Activated B cell treated with CpG ODN at 0.5 μM for 24 hours (primary cell): Measurements from ENCODE around the gene TECPR2. TPM values are rescaled to one million over a fixed set of nuclear protein-coding genes. Genes with fewer than 3 reads are reported as not detected.

Experiments
- ATAC-seq: fragments of 200-7000 bp; cut with Tn5 transposase; one replicate; pipeline ENCODE4 v1.10.0; 2021; ENCODE audit warnings: low read depth, mild to moderate bottlenecking, moderate library complexity
- CTCF ChIA-PET: fragments of 350-600 bp; sonication (Branson Sonifier 250); formaldehyde crosslinking; loops from one replicate; lab custom pipeline; 2021; ENCODE audit warnings: antibody characterized with exemption; lab: Charles Lee
- POLR2A ChIA-PET: fragments of 350-600 bp; sonication (Branson Sonifier 250); formaldehyde crosslinking; loops from one replicate; lab custom pipeline; 2021; ENCODE audit warnings: antibody characterized with exemption; lab: Charles Lee
- DNase-seq: peaks from one replicate; pipeline ENCODE4 v3.0.0; 2022
- H3K27ac Mint-ChIP-seq: one replicate; pipeline ENCODE4 v1.8.0; 2020; ENCODE audit warnings: mixed read lengths
- H3K27me3 Mint-ChIP-seq: one replicate; pipeline ENCODE4 v1.8.0; 2021; ENCODE audit warnings: mixed read lengths
- H3K36me3 Mint-ChIP-seq: one replicate; pipeline ENCODE4 v1.8.0; 2021; ENCODE audit warnings: low read depth, mixed read lengths
- H3K4me1 Mint-ChIP-seq: one replicate; pipeline ENCODE4 v1.8.0; 2021; ENCODE audit warnings: mixed read lengths
- H3K4me3 Mint-ChIP-seq: one replicate; pipeline ENCODE4 v1.8.0; 2020; ENCODE audit warnings: mild to moderate bottlenecking, mixed read lengths
- H3K9me3 Mint-ChIP-seq: one replicate; pipeline ENCODE4 v1.8.0; 2020; ENCODE audit warnings: mixed read lengths
- intact Hi-C: fragments of 100-400 bp; cut with micrococcal nuclease; formaldehyde crosslinking; loops from one replicate; pipeline ENCODE4 v1.15.1; 2024
- total RNA-seq: library from RNA; stranded (reverse); gene quantifications from 2 replicates; pipeline ENCODE4 v1.2.3, GENCODE V29; 2022
- TF ChIP-seq, protein P1 (sequence below): fragments of 200-600 bp; IDR thresholded peaks from one replicate; pipeline ENCODE4 v1.8.0; 2022; ENCODE audit warnings: antibody characterized with exemption, mild to moderate bottlenecking

The TECPR2 gene
- total RNA-seq, 1 donor from 2014 or later, result 9.9 TPM

DNA sequence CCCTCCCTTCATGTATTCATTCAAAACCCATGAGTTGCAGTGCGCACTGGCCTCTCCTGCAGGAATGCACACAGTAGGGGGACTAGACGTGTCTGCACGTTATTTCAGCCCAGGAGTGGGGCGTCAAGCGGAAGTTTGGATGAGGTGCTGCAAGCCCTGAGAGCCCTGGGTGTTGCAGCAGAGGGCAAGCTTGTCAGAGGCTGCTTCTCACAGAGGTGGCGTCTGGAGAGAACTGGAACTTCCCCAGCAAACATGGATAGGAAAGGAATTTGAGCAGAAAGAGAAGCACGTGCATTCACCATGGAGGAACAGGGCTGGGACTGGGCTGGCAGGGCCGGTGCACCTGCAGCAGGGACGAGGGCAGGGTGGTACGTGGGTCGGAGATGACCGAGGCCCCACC lies 64.9 kb downstream of the TECPR2 start:
- Mint-ChIP-seq H3K4me1 (no peaks in the 10 kb centered on the region), H3K9me3 (no peaks in the 10 kb centered on the region), H3K4me3 (no peak overlapping the region), H3K36me3 (peaks cover 20% of the 10 kb centered on the region), H3K27me3 (no peaks in the 10 kb centered on the region), H3K27ac (no peak overlapping the region)
- CTCF ChIA-PET, result no interaction called here
- POLR2A ChIA-PET, result no interaction called here
- ATAC-seq (no peak), DNase-seq (no peak)
- TF ChIP-seq, protein P1, sequence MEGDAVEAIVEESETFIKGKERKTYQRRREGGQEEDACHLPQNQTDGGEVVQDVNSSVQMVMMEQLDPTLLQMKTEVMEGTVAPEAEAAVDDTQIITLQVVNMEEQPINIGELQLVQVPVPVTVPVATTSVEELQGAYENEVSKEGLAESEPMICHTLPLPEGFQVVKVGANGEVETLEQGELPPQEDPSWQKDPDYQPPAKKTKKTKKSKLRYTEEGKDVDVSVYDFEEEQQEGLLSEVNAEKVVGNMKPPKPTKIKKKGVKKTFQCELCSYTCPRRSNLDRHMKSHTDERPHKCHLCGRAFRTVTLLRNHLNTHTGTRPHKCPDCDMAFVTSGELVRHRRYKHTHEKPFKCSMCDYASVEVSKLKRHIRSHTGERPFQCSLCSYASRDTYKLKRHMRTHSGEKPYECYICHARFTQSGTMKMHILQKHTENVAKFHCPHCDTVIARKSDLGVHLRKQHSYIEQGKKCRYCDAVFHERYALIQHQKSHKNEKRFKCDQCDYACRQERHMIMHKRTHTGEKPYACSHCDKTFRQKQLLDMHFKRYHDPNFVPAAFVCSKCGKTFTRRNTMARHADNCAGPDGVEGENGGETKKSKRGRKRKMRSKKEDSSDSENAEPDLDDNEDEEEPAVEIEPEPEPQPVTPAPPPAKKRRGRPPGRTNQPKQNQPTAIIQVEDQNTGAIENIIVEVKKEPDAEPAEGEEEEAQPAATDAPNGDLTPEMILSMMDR, result no peak
- intact Hi-C loops, result no loop called here

DNA sequence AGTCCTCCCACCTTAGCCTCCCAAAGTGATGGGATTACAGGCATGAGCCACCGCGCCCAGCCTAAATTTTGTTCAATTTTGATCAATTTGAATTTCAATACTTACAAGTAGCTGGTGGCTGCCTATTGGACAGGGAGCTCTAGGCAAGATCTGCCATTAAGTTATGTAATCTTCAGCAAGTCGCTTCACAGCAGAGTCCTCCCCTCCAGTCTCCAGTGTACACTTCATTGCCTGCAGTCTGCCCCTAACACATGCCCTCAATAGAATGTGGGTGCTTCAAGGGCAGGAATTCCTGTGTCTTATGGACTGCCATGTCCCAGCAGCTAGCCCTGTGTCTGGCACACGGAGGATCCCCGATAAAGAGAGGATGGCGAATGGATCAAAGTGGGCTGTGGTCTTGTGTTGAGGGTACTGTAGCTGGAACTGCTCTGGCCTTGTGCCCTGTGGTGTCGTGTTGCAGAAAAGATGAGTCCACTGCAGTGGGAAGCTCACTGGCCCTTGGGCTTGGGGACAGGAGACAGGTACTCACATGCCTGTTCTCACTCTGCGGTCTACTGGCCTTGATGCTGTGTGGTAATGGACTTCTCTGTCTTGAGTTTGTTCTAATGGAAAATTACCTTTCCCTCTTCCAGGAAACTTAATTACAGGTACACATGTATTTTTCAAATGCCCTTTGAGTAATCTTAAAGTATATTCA lies 67.6 kb downstream of the TECPR2 start:
- ATAC-seq, result no peak
- TF ChIP-seq, protein P1, result no peak
- CTCF ChIA-PET, result no interaction called here
- no peak for DNase-seq
- H3K36me3 Mint-ChIP-seq, result peaks cover 19% of the 10 kb centered on the region
- H3K27ac Mint-ChIP-seq, result no peak overlapping the region
- intact Hi-C loops, result no loop called here
- no peaks in the 10 kb centered on the region for H3K9me3 Mint-ChIP-seq
- no peaks in the 10 kb centered on the region for H3K27me3 Mint-ChIP-seq
- no peaks in the 10 kb centered on the region for H3K4me1 Mint-ChIP-seq
- no peak overlapping the region for H3K4me3 Mint-ChIP-seq
- POLR2A ChIA-PET, result no interaction called here

DNA sequence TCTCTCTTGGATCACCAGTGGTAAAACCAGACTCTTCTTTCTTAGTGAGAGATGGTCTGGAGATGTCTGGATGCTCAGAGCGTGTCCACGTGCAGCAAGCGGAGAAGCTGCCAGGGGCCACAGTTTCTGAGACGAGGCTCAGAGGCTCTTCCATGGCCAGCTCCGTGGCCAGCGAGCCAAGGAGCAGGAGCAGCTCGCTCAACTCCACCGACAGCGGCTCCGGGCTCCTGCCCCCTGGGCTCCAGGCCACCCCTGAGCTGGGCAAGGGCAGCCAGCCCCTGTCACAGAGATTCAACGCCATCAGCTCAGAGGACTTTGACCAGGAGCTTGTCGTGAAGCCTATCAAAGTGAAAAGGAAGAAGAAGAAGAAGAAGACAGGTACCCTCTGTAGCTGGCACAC lies 69.0 kb downstream of the TECPR2 start:
- ChIA-PET POLR2A (no interaction called here), CTCF (no interaction called here)
- intact Hi-C loops, result no loop called here
- Mint-ChIP-seq H3K36me3 (peaks cover 19% of the 10 kb centered on the region), H3K9me3 (no peaks in the 10 kb centered on the region), H3K27ac (no peak overlapping the region), H3K27me3 (no peaks in the 10 kb centered on the region), H3K4me1 (no peaks in the 10 kb centered on the region), H3K4me3 (no peak overlapping the region)
- TF ChIP-seq, protein P1, result no peak
- DNase-seq (no peak), ATAC-seq (no peak)

DNA sequence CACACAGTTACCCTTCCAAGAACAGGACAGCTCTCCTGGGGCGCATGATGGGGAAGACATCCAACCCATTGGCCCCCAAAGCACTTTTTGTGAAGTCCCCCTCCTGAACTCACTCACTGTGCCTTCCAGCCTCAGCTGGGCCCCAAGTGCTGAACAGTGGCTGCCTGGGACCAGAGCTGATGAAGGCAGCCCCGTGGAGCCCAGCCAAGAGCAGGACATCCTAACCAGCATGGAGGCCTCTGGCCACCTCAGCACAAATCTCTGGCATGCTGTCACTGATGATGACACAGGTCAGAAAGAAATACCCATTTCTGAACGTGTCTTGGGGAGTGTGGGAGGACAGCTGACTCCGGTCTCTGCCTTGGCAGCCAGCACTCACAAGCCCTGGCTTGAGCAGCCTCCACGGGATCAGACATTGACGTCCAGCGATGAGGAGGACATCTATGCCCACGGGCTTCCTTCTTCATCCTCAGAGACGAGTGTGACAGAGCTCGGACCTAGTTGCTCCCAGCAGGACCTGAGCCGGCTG lies 72.0 kb downstream of the TECPR2 start:
- peaks cover 7% of the 10 kb centered on the region for H3K36me3 Mint-ChIP-seq
- no peak overlapping the region for H3K4me3 Mint-ChIP-seq
- ATAC-seq (no peak), DNase-seq (no peak)
- CTCF ChIA-PET, result interaction anchor here (0.6 kb wide), 1 partner anchor 43 kb away, joined by 3 read pairs; no protein-coding TSS in a partner anchor
- intact Hi-C loops, result no loop called here
- TF ChIP-seq, protein P1, result no peak
- H3K27ac Mint-ChIP-seq, result no peak overlapping the region
- H3K4me1 Mint-ChIP-seq, result peaks cover 5% of the 10 kb centered on the region
- H3K27me3 Mint-ChIP-seq, result no peaks in the 10 kb centered on the region
- H3K9me3 Mint-ChIP-seq, result no peaks in the 10 kb centered on the region
- POLR2A ChIA-PET, result no interaction called here

DNA sequence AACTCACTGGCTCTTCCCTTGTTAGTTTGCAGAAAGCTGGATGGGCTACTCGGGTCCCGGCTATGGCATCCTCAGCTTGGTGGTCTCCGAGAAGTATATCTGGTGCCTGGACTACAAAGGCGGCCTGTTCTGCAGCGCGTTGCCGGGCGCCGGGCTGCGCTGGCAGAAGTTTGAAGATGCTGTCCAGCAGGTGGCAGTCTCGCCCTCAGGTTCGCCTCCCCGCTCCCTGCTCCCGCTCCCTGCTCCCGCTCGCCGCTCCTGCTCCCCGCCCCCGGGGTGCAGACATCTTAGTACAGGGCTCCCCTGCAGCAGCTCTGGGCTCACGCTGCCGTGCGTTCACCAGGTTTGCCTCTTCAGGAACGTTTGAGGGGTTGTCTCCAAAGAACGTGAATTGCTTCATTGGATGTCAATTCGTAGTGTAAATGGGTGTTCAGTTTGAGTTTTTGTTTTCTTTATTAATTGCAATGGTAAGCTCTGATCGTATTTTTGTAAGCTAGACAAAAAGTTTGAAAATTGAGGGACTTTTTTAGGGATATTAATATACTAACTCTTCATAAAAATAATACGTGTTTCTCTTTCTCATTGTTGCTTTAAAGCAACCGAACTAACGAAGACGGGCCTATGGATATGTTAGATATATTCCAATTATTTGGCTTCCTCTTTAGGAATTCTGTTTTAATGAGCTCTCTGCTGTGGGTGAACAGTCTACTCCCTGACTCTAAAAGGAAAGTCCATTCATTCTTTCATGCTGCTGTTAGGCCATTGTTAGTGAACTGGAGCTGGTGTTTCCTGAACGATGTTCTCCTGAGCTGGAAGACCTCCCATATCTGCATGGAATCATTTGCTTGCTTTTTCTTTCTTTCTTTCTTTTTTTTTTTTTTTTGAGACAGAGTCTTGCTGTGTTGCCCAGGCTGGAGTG lies 75.5 kb downstream of the TECPR2 start:
- intact Hi-C loops, result loop anchor here (1.0 kb wide), 1 partner anchor 78 kb away; no protein-coding TSS in a partner anchor
- Mint-ChIP-seq H3K36me3 (peaks cover 20% of the 10 kb centered on the region), H3K4me3 (no peak overlapping the region), H3K27me3 (no peaks in the 10 kb centered on the region), H3K27ac (no peak overlapping the region), H3K4me1 (peaks cover 5% of the 10 kb centered on the region), H3K9me3 (no peaks in the 10 kb centered on the region)
- TF ChIP-seq, protein P1, result no peak
- ChIA-PET POLR2A (no interaction called here), CTCF (interaction anchor here (0.8 to 3.9 kb wide), 6 partner anchors 13 to 80 kb away, joined by 3 to 24 read pairs (median 4); no protein-coding TSS in a partner anchor)
- DNase-seq, result peak; percentile 61
- peak; percentile 71 for ATAC-seq
